CD4-positive, alpha-beta T cell treated with Interleukin-17A for 1 hour (primary cell): ENCODE data around the gene PCBD1.

ENCODE experiments used
- DNase-seq: peaks from one replicate; pipeline ENCODE4 v3.0.0-alpha.2; 2020

Gene PCBD1

DNA sequence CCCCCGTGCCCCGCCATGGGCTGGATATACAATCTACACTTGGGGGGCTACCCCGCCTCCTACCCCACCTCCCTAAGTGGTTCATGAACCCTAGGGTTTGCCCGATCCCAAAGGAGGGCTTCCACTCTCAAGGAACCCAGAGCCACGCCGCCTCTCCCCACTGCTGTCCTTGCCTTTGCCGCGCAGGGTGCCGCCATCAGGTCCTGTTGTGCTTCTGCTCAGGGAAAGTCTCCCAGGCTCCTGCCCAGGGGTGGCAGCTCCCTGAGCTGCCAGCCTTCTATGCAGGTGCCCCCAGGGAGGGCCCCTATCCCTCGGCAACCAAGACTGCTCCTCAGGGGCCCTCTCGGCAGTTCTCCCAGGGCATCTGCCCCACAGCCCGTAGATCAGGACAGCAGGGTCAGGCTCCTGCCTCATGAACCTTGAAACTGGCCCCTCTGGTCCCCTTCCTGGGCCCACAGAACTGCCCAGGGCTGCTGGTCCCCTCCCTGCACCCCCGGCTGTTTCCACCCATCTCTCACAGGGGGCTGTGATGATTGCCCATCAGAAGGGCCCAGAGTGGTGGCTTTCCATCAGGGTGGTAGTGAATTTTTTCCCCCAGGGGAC lies 13.0 kb upstream of the PCBD1 start:
- no peak for DNase-seq

DNA sequence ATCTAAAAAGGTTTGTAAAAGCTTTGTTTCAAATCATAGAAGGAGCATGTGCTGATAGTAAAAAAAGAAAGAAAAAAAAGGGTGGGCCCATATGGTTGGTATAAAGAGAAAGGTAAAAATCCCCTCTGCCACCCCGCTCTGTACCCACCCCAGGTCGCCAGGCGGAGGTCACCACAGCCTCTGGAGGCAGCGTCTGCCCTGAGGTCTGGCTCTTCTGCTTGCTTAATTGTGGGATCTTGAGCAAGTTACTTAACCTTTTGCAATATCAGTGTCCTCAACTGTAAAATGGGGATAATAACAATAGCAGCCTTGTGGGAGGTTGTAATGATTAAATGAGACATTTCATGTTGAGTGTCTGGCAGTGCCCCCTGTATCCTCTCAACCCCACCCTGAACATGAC lies 10.7 kb upstream of the PCBD1 start:
- no peak for DNase-seq

DNA sequence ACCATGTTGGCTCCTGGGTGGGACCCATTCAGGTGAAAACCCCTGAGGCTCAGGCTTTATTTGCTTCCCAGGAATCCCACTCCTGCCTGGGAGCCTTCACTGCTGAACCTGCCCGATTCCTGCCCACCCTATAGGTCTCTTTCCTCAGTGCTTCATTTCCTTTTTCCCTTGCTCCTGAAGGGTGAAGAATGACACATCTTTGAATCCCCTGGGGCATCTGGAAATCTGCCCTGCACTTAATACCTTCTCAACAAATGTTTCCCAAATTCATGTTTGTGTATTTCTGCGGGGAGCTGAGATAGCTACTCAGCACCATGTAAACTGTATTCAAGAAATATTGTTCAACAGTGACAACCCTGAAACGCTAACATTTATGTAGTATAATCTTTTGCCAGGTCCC lies 10.3 kb upstream of the PCBD1 start:
- no peak for DNase-seq

DNA sequence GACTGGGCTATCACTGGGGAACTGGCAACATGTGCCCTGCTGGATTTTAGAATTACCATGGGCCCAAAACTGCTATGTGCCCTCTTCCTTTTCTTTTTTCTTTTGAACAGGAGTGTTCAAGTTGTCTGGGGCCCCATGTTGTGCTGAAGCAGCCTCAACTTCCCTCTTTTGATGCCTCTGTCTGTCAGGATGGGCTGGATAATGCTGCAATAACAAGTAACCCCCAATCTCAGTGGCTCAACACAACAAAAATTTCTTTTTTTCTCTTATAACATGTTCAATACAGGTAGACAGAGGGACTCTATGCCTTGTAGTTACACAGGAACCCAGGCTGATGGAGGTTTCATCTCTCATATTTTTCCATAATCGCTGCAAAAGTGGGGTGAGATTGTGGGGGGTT lies 8.2 kb upstream of the PCBD1 start:
- DNase-seq: no peak

DNA sequence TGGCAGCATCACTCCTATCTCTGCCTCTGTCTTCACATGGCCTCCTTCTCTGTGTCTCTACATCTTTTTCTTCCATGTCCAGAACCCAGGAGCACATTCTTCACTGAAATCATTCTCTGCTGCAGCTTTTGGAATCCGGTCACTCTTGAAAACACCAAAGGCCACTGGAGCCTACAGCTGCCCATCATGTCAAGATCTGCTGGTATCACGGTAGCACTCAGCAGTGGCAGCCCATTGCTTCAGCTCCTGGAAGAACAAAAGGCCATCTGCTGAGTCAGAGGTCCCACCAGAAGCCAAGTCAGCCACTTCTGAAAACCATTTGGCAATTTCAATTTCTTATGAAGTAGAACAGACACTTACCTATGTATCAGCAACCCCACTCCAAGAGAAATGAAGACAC lies 6.1 kb upstream of the PCBD1 start:
- no peak for DNase-seq

DNA sequence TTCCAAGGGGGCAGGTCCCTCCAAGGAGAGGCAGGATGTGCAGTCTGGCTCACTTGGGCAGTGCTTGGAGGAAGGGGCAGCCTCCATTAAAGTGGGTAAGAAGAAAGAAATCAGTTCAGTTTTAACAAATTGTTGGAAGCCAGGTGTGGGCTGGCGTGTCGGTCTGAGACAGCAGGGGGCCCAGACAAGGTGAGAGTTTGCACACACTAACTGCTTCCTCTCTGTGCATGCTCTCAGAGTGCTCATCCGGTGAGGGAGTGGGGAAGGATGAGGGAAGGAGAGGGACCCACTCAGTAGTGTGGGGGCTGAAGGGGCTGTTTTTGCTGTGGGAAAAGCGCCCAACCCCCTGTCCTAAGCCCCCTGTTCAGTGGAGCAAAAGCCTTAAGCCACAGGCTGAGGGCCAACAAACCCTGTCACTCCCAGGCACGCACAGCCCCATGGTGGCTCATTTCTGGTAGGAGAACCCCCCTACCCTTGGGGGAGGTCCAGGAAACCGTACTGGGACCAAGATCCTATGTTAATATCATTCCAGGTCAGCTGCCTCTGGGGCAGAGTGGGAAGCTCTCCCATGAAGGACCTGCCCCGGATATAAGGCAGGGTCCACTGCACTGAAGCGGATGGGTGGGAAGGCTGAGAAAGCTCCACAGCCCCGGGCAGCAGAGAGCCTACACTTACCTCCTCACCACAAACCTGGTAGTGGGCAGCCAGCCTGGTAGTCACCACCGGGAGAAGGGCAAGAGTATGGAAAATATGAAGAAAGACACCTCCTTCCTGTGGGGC lies 5.1 kb upstream of the PCBD1 start:
- DNase-seq: no peak

DNA sequence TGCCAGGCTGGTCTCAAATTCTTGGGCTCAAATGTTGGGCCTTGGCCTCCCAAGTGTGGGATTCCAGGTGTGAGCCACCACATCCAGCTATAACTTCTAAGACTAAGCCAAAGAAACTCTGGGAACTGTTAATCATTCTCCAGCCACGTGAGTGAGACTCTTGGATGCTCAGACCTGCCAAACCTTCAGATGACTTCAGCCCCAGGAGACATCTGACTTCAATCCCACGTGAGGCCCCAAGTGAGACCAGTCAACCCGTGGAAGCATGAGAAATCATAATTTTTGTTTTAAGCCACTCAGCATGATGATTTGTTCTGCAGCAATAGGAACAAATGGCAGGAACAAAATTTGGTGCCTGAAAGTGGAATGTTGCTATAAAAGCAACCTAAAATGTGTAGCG lies 4.3 kb upstream of the PCBD1 start:
- no peak for DNase-seq

DNA sequence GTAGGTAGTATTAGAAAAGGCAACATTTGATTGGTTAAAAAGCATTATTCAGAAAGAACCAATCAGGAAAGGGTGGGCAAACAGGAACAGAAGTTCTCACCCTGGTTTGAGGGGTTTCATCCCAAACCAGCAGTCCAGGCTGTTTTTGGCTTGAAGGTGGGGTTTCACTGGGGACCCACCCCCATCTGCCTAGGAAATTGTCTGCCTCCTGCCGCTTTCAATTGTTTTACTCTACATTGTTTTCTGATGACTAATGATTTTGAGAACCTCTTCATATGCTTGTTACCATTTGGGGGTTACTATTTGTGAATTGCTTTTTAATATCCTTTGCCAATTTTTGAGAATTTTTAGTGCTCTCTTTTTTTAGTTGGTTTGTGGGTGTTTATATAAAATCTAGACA lies 3.3 kb upstream of the PCBD1 start:
- no peak for DNase-seq

DNA sequence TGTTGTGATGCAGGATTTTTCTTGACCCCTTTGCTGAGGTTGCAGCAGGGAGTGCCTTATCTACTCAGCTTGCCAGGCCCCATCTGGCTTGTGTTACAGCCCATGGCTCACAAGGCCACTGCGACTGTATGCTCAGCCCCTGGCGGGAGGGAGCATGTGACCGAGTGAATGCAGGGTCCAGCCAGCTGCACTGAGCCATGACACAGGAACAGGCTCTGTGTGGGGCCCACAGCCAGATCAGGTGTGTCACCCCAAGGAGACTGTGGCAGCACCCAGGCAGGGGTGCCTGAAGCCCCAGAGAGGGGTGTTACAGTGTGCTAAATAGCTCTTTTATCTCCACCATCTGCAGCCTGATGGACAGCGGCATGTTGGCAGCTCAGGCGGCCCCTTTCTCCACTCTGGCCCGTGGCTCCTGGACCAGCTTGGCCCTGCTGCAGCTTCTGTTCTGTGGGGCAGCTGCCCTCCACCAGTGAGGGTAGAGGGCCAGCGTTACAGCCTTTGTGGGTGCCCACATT lies 2.6 kb upstream of the PCBD1 start:
- no peak for DNase-seq

DNA sequence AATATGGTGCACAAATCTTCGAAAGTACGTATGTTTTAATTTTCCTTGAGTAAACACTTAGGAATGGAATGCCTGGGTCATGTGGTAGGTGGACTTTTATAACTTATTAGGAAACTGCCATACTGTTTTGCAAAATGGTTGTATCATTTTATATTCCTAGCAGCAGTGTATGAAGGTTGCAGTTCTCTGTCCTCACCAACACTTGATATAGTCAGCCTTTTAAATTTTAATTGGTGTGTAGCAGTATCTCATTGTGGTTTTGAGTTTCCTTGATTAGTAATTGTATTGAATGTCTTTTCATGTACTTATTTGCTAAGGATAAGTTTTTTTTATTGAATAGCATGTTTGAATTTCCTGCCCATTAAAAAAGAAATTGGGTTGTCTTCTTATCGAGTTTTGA lies 926 bp upstream of the PCBD1 start:
- DNase-seq: no peak

DNA sequence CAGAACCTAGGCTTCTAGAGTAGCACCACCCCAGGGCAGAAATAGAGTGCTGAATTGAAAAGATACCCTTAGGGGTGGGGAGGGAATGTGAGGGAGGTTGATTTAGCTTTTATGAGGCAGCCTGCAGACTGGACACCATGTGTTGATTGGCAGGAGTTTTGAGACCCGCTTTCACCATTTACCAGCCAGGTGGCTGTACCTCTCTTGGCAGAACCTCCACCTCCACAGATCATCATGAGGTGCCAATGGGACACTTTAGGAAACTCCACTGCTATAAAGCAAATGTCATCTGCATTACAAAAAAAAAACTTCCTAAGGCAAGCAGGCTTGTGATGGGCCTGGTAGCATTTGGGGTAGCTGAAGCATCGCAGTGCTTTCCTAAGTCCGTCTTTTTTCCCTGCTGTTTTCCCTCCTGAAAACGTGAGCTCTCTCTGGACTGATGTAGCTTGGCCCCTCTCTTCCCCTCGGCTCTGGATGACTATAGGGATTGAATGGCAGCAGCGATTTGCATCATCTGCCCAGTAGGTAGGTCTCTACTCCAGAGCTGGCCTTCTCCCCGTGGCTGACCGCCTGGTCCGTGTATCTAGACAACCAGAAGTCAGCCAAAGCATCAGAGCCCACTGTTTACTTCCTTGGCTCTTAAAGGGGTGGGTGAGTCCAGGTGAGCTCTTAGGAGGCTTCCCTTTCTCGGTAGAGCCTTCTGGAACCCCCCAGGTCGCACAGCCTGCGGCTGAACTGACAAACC lies 1.3 kb downstream of the PCBD1 start:
- no peak for DNase-seq

DNA sequence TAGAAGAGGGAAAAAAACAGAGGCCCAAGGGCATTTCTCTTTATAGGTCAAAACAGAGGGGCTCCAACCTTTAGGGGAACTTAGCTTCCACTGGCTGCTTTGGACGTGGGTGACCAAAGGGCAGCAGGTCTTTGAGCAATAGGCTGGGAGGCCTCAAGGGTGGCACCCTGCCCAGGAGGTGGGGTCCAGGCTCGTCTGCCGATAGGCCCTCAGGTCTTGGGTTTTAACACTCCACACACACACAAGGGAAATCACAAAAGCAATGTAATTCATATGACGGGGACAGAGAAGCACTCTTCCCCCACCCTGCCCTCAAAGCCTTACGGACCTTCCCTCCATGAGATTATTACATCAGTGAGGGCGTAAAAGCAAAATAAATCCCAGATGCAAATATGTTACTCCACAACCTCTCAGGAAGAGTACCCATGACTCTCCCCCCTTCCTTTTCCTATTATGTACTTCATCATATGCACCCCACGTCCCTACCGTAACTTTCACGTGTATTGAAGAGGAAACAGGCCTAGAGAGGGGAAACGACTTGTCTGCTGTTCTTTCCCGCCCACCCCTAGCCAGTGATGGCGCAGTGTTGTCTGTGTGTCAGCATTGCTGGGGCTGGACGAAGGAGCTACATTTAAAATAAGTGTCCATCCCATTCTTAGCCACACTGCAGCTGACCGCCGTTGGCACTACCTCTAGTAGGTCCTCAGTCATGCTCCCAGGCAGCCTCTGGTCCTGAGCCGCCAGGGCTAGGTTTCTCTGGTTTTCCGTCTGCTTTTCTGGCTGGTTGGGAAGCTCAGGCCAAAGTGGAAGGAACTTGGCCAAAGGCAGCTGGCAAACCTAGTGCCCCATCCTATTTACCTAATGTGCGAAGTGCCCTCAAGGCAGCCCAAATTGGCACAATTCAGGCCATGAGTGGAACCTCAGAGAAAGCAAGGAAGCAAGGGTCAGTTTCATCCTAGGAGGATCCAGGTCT lies 2.1 kb downstream of the PCBD1 start:
- no peak for DNase-seq

DNA sequence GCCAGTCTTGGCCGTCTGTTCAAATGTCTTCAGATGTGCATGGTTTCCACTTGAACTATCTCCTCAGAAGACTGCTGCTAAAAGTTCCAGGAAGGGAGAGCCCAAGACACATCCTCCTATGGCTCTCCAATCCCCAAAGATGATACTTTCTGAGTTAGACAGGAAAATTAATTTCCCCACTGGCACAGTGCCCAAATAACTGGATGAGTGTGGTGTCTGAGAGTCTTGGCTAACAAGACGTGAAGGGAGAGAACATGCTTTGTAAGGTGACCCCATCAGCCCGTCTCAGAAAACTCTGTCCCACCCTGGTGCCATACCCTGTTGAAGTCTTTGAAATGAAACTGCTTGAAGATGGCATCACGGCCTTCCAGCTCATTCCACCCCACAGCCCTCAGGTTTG lies 2.9 kb downstream of the PCBD1 start:
- DNase-seq: no peak

DNA sequence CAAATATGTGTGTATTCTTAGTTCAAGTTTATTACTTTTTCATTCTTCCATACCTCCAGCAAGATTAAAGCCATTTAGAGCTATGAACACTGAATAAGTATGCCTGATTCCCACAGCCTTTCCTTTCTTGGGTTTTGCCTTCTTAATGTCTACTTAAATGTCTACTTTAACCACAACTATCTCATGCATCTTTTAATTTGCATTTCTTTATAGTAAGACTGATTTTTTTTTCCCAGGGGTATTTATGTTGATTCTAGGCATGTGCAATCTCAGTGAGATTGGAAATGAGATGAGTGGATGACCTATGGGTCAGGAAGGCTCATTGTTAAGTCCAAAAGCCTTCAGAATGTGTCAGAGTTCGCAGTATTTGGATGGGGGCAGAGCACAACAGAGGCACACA lies 3.6 kb downstream of the PCBD1 start:
- DNase-seq: no peak

DNA sequence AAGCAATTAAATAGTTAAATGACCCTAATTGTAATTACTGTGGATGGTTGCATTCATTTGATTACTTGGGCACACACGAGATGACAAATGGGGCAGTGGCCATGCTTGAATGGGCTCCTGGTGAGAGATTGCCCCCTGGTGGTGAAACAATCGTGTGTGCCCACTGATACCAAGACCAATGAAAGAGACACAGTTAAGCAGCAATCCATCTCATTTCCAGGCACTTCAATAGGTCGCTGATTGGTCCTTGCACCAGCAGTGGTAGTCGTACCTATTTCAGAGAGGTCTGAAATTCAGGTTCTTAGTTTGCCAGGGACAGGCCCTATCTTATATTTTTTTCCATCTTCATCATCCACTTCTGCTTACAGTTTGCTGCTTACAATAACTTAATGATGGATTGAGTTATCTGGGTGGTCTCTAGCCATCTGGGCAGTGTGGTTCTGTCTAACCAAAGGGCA lies 8.3 kb downstream of the PCBD1 start:
- peak; percentile 84 for DNase-seq

DNA sequence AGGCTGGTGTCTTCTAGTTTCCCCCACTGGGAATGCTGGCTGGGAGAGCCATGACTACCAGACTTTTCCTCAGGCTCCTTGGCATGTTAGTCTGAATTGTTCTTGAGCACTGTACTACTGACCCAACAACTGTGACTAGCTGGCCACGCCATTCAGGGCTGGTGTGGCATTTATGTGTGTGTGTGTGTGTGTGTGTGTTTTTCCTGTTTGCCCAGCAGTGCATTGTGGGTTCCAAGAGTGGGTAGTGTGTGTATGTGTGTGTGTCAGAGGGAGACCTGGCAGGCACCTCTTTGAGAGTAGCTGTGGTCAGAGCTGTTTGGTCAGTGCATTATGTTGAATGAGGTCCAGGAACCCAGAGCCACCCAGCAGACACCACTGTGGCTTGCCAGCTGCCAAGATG lies 9.2 kb downstream of the PCBD1 start:
- no peak for DNase-seq

DNA sequence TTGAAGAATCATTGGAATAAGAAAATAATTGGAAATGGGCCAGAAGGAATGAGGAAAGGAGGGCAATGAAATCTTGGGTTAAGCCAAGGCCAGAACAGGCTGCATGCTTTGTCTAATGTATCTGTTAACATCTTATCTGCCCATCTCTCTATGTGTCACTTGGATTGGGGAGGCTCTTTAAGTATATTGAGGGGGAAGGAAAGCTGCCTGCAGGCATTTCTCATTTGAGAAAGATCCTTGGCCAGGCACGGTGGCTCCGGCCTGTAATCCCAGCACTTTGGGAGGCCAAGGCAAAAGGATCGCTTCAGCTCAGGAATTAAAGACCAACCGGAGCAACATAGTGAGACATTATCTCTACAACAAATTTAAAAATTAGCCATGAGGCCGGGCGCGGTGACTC lies 14.3 kb downstream of the PCBD1 start:
- no peak for DNase-seq

DNA sequence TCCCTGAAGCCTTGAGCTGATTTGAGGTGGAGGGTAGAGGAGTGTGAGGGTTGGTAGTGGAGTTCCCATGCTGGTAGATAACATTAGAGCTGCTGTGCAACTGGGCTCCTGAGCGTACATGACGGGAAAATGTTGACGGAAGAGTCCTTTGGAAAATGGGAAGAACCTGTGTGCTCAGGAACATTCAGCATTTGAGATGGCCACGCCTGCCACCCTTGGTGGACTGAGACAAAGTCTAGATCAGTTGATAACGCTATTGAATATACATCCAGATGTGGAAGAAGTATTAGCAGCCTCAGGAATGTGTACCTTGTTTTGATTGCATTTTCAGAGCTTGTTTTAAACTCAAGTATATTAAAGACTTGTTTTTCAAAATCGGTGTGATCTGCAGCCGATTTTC lies 16.1 kb downstream of the PCBD1 start:
- no peak for DNase-seq

DNA sequence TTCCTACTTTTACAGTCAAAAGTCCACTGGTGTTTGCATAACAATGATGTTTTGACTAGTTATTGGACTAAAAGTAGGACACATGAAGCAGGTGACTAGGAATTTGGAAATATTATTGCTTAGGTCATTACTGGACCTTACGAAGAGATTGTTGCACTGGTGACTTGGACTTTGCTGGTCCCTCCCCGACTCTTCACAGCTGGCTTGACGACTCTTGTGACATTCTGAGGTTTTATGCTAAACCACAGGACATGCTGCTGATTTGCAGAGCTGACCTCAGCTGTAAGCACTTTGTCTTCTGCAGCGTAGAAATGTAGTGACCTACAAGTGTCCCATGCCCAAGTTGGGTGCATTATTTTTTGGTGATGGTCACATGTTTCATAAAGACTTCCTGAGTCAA lies 21.9 kb downstream of the PCBD1 start:
- DNase-seq: no peak

DNA sequence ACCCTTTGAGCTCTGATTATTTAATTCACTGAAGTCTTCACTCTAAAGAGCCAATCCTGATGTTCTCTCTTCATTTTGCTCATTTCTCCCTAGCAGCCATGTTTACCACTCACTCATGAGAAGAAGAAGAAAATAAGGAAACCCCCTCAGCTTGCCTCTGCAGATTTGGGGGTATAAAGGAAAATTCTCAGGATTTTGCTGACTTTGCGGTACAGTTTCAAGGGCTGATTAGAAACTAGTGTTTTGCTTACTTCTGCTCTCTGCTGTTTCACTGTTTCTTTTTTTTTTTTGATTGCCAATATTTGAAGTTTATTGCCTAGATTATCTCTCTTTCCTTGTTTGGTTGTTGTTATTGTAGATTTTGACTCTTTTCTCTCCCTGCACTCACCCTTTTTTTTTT lies 23.4 kb downstream of the PCBD1 start:
- DNase-seq: no peak

DNA sequence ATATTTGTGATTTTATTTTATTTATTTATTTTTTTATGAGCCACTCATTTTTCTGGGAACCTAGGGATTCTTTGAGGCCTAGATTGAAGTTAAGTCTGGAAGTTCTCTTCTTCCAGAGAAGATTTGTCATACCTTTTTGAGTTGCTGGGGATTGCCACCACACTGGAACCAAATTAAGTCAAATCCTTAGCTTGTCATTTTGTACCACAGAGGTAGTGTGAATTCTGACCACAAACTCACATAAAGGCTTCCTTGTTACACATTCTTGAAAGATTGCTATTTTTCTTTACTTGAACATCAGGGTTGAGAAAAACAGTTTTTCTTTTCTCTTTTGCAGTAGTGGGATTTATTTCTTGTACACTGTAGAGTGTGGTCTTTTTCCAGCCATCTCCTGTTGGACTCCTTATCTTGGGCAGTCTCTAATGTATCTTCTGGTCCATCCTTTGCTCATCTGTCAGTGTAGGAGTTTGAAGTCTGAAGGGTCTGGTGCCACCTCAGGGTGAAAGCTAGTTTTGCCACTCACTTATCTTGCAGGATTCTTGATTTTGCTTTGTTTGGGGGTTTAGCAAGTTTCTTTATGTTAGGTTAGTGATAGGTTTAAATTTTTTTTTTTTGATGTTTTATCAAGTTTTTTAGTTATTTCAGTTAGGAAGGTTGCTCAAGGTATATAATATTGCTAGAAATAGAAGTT lies 24.8 kb downstream of the PCBD1 start:
- no peak for DNase-seq
